ENCODE results near the gene GUCY1B1. TPM values are rescaled to one million over a fixed set of nuclear protein-coding genes. Genes with fewer than 3 reads are reported as not detected.

GUCY1B1 gene
- total RNA-seq, 1 donor from 2014 or later, result 12.6 TPM

DNA sequence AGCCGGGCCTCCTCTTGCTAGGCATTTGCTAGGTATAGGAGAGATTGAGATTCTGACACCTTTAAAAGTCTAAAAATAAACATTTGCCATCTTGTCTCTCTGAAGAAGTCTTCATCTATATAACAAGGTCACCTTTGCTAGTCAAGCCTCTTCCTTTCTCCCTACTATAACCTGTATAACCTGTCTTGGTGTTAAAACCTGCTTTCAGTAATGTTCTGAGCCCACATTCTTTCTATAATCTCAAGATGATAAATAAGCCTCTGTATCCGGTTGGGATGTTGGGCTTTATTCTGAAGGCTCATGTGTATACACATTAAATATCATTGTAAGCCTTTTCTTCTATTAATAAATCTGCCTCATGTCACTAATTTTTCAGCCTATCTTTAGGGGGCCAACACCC lies 97.1 kb downstream of the GUCY1B1 start:
- no peaks in the 10 kb centered on the region for H3K4me1 ChIP-seq
- no peak for DNase-seq
- no peaks in the 10 kb centered on the region for H3K36me3 ChIP-seq
- TF ChIP-seq, protein P1, sequence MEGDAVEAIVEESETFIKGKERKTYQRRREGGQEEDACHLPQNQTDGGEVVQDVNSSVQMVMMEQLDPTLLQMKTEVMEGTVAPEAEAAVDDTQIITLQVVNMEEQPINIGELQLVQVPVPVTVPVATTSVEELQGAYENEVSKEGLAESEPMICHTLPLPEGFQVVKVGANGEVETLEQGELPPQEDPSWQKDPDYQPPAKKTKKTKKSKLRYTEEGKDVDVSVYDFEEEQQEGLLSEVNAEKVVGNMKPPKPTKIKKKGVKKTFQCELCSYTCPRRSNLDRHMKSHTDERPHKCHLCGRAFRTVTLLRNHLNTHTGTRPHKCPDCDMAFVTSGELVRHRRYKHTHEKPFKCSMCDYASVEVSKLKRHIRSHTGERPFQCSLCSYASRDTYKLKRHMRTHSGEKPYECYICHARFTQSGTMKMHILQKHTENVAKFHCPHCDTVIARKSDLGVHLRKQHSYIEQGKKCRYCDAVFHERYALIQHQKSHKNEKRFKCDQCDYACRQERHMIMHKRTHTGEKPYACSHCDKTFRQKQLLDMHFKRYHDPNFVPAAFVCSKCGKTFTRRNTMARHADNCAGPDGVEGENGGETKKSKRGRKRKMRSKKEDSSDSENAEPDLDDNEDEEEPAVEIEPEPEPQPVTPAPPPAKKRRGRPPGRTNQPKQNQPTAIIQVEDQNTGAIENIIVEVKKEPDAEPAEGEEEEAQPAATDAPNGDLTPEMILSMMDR (IDR thresholded peaks at IDR 0.05; ENCODE audit: borderline replicate concordance), result no peak
- H3K9me3 ChIP-seq (replicated peaks), result no peaks in the 10 kb centered on the region
- no peak overlapping the region for H3K27ac ChIP-seq (replicated peaks)
- H3K4me3 ChIP-seq, result no peak overlapping the region
- no peaks in the 10 kb centered on the region for H3K27me3 ChIP-seq (ENCODE audit: low read depth)
- intact Hi-C loops (cut with micrococcal nuclease), result no loop called here

Other genes with a start within 250 kb of the GUCY1B1 start
- gene GUCY1A1, start 92.2 kb upstream of the GUCY1B1 start, total RNA-seq, result 43.0 TPM
- not detected for gene ASIC5, start 107.3 kb downstream of the GUCY1B1 start, total RNA-seq
- not detected for gene TDO2, start 144.7 kb downstream of the GUCY1B1 start, total RNA-seq
- 5.8 TPM for gene CTSO, start 194.8 kb downstream of the GUCY1B1 start, total RNA-seq

All from left ventricle myocardium inferior (tissue), 1 donor.